Mesenteric fat pad (tissue), 1 donor: ENCODE data around the gene NAALADL1. TPM values are rescaled to one million over a fixed set of nuclear protein-coding genes. Genes with fewer than 3 reads are reported as not detected.

Experiments
- DNase-seq: peaks from one replicate; pipeline ENCODE4 v3.0.0-alpha.2; 2020; ENCODE audit warnings: low spot score
- total RNA-seq: library from RNA; stranded (reverse); fragmentation: NEBNext Ultra II Directional; extraction: Animal tissue kit (Norgen Biotek cat#: 25700); gene quantifications from one replicate; pipeline ENCODE4 v1.2.1, GENCODE V29; 2021
- donor health status: DM: yes; HTN: yes; CAD: no.

Gene NAALADL1
- total RNA-seq, 1 donor from 2014 or later = 15.2 TPM

DNA sequence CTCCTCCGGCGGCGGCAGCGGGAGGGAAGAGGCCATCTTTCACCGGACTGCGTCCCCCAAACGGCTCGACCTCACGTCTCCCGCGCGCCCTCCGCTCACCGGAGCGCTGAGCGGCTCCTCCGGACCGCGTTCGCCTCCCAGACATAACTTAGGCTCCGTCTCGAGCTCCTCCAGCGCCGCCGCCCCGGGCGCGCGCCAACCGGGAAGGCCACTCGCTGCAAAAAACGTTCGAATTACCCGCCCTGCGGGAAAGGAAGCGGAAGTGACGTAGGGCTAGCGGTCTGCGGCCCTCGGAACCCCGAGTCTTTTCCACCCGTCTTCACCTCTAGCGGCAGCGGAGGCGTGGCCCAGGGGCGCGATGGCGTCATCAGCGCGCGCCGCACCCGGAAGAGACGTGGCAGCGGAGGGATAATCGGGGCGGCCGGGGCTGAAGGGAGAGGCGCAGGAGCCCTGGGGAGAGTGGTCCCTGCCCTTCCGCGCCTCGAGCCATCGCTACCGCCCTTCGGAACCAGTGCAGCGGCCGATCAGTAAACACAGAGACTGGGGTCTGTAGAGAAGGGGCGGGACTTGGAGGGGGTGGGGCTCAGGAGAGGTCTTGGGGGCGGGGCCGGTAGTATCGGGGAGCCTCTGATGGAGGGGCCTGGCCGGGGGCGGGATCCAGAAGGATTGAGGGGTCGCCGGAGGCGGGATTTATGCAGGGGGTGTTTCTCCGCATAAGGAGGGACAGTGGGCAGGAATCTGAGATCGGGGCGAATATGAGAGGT, 25.7 kb upstream of the NAALADL1 start, which contains the start of the genes CDCA5 and ZFPL1:
Gene CDCA5, minus strand, starts transcription at position 207 of the 764 bp plus-strand sequence. Its CDS starts 62 bp downstream, at position 145.
Gene ZFPL1, plus strand, starts transcription at position 389 of the 764 bp plus-strand sequence. CDS start 477 bp downstream, outside the sequence.
- peak; percentile 99 for DNase-seq

DNA sequence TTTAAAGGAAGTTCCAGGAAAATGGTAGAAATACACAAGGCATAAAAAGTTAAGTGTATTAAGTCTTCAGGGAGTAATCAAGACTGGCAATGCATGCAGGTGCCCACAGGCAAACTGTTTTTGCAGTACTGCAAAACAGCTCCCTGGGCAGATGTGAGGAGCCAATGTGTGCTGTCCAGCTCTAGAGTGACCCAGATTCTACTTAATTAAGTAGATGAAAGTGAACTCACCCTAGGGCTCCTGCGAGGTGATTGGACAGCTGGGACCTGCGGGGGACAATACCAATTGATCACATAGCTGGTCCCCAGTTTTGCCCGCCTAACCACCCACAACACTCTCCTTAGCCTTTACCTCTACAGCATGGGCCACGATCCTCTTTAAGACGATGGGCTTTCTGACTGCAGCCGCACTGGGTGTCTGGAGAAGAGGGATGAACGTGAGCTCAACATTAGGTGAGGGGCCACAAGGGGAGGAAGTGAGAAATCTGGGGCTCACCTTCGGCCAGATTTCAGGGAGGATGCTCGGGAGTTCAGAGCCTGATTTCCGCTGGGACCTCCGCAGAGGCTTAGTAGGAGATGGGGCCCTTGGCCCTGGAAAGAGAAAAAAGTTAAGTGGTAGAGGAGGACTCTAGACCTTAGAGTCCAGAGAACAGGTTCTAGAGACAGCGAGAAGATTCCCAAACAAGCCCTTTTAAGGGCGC, 24.9 kb upstream of the NAALADL1 start:
- no peak for DNase-seq

- DNase-seq = no peak
Measured at GRCh38 chr11:65078786-65079342, 20.5 kb upstream of the NAALADL1 start.

- DNase-seq = no peak
Measured at GRCh38 chr11:65078151-65078550, 19.8 kb upstream of the NAALADL1 start.

DNA sequence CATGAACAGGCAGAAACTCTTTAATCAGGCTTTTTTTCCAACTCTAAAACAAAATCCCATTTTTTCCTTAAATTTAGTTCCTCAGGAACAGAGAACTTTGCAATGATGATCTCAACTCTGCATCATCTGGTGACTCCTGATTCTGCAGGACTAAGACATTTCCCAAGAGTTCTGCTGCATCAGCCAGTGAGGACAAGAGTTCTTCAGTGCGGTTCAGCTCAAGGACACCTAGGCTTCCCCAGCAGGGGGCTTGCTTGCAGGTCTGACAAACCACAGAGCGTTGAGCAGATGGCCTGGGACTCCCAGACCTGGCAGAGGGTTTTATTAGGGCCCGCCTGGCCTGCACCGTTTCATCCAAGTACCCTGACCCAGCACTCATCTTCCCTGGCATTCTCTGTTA, 19.1 kb upstream of the NAALADL1 start:
- DNase-seq = no peak

- DNase-seq = no peak
Measured at GRCh38 chr11:65072631-65072966, 14.2 kb upstream of the NAALADL1 start.

GRCh38 chr11:65071907-65072630, 13.7 kb upstream of the NAALADL1 start:
- no peak for DNase-seq

GRCh38 chr11:65069217-65069616, 10.9 kb upstream of the NAALADL1 start:
- DNase-seq = no peak

- no peak for DNase-seq
Measured at GRCh38 chr11:65067446-65067845, 9.1 kb upstream of the NAALADL1 start.

DNA sequence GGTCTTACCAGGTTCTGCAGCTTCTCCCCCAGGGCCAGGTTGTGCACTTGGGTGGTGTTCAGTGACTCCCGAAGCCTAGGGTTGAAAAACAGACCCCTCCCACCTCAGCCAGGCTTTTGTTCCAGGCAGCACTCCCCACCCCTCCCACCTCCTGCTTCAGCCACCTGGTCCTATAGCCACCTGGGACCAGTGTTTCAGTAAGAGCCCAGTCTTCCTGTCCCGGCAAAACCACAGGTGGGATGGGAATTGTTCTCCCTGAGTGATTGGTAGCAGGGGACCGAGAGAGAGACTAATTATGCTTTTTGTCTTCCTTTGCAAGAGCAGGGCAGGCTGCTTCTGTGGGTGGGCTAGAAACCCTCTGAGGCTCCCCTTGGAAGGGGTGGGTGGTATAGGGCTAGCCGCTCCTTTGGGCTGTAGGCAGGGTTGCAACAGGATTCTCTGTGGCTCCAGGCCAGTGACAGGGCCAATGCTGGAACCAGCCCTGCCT, 8.5 kb upstream of the NAALADL1 start:
- no peak for DNase-seq

DNA sequence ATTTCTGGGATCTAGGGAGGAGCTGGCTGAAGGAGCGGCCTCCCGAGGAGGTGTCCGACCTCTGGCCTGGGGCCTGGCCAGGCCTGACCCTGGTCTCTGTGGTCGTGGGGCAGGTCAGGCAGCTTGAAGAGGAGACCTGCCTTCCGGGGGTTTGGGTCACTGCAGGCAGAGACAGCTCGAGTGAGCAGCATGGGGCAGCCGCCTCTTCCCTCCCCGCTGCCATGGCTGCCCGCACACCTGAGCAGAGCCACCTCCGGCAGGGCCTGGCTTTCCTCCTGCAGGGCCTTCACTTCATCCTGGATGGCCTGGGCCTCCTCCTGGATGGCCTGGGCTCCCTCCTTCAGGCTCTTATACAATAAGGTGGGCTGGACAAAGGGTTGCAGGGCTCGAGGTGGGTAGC, 8.0 kb upstream of the NAALADL1 start:
- no peak for DNase-seq

DNA sequence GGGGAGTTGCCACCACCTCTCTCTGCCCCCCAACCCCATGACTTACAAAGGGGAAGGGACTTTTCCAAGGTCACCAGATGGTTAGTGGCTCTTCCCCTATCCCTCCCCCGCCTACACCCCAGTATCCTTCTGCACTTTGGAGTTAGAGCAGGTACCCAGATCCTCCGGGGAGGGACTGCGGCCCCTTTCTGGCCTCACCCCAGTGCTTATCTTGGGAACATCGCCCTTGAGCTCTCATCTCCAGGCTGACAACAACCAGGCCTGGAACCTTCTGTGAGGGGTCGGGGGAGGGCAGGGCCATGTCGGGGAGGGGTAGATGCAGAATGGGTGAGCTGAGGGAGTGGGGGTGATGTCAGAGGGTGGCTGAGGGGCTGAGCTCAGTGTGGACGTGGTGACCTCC, 7.5 kb upstream of the NAALADL1 start:
- no peak for DNase-seq

- no peak for DNase-seq
Measured at GRCh38 chr11:65064847-65065240, 6.5 kb upstream of the NAALADL1 start.

- DNase-seq = no peak
Measured at GRCh38 chr11:65063532-65063931, 5.2 kb upstream of the NAALADL1 start.

DNA sequence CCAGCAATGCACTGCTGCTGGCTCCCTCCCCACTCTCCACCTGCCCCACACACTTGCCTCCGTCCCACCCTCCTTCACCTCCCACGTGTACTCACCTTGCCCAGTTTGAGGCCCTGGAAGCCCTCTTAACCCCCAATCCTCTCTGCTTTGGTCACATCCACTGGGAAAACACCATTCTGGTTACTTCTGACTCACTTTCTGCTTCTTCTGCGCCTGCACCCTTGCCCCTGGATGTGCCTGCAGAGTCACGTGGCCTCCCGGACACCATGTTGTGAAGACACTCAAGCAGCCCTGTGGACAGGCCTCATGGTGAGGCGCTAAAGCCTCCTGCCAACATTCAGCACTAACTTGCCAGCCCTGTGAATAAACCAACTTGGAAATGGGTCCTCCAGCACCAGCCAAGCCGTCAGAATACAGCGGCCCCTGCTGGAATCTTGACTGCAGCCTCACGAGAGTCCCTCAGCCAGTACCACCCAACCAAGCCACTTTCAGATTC, 2.6 kb upstream of the NAALADL1 start:
- no peak for DNase-seq

DNA sequence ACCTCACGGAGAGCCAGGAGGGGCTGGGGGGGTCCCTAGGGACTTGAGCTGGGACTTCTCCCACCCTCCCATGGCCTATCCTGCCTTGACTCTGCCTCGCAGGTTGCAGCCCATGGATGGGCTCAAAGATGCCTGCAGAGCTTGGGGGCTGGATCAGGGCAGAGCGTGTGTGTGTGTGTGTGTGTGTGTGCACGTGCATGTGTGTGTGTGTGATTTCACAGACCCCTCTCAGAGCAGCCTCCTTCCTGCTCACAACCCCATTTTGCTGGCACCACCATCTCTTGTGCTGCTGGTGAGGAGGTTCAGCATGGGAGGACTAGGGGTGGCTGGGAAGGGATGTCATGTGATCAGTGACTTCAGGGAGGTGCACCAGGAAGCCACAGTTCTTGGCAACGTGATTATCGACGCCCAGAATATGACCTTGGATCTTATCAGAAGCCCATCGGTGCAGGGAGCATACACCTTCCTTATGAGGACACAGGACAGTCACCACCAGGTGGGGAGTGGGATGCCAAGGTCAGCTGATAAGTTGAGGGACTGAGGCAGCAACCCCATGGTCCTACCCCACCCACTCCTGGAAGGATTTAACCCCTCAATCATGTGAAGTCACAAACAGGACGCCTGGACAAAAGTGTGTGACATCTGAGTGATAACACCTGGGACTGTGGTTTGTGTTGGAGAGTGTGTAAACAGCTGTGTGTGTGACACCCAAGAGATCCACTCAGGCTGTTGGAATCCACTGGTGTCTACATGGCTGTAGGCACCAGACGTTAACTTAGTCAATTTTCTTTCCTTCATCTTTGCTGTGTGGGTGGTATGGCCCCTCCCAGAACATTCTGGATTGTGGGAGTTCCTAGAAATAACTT, 1.8 kb upstream of the NAALADL1 start:
- no peak for DNase-seq

DNA sequence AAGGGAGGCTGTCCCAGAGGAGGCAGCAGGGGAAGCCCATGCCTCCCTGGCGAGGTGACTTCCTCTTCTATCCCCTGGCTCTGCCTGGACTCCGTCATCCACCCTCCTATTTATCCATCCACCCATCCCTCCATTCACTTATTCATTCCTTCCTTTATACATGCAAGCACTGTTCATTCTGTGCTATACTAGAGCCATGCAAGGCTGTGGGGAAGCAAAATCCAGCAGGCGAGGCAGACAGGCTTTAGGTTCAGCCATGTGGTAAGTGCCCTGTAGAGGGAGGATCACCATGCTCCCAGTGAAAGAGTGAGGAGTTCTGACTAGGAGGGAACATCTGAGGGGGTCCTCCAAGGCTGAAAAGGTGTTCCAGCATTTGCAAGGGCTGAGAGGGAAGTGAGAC, 1.2 kb upstream of the NAALADL1 start:
- DNase-seq = no peak

DNA sequence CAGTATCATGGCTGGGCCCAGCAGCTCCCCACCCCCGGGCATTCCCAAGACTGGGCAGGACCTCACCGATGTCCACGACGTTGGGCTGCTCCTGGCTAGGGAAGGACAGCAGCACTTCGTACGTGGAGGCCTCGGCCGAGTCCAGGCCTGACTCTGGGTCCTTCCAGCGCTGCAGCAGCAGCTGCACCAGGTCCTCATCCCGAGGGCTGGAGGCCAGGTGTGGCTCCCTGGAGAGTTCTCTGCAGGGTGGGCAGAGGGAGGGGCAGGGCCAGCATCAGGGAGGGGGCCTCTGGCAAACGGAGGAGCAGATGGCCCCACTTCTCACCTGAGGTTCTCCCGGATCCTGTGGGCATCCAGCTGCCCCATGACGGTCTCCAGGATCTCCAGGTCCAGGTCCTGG, 341 bp downstream of the NAALADL1 start:
- no peak for DNase-seq

GRCh38 chr11:65057526-65057925, 827 bp downstream of the NAALADL1 start:
- no peak for DNase-seq

GRCh38 chr11:65056999-65057398, 1.4 kb downstream of the NAALADL1 start:
- no peak for DNase-seq
